HepG2 (cell line): Measurements from ENCODE around the gene DLG1. TPM values are rescaled to one million over a fixed set of nuclear protein-coding genes. Genes with fewer than 3 reads are reported as not detected.
A peak's percentile ranks its signal among the peaks of the same experiment; 100 is the strongest.

Experiments used
- ATAC-seq: fragments of 200-7000 bp; cut with Tn5 transposase; 3 replicates; pipeline ENCODE4 v1.9.1; 2020; ENCODE audit warnings: mild to moderate bottlenecking, moderate library complexity
- BruUV-seq: library from RNA; stranded (reverse); fragments of 400-500 nt; replicated peaks from 2 replicates; lab custom pipeline; 2021; lab: Mats Ljungman, UMichigan
- CTCF ChIA-PET: fragments of 300-600 bp; formaldehyde crosslinking; extraction: SDS; loops from one replicate; lab custom pipeline; 2021; ENCODE audit warnings: low total read pairs, inconsistent platforms, low intra/inter-chr PET ratio; lab: Yijun Ruan, JAX
- POLR2A ChIA-PET: fragments of 350-600 bp; sonication (Branson Sonifier 250); formaldehyde crosslinking; loops from one replicate; lab custom pipeline; 2020; ENCODE audit warnings: antibody characterized with exemption, inconsistent platforms; lab: Yijun Ruan, JAX
- DNase-seq: peaks from one replicate; pipeline ENCODE4 v3.0.0-alpha.2; 2015; ENCODE audit warnings: low spot score
- FAIRE-seq: peaks from 3 replicates; lab custom pipeline; 2011; peaks lifted over from hg19 to GRCh38; lab: Jason Lieb, UNC
- H2AFZ ChIP-seq: one replicate; pipeline ENCODE4 v1.6.1; 2011; ENCODE audit warnings: low read length, inconsistent platforms
- H3K27ac ChIP-seq: fragments of 300-600 bp; 3 replicates; pipeline ENCODE4 v1.8.0; 2011; ENCODE audit warnings: mixed run types, mild to moderate bottlenecking, mixed read lengths, low read length, inconsistent platforms; ENCODE audit not compliant: insufficient read depth; ENCODE audit errors: extremely low read length
- H3K27me3 ChIP-seq, 2 experiments: fragments of 200-600 bp in 1 of 2; 2 replicates in 1 of 2; 3 replicates in 1 of 2; pipeline versions ENCODE4 v1.6.0 to v1.8.0; 2011; ENCODE audit warnings: low read length in 2 of 2, mild to moderate bottlenecking in 2 of 2, moderate library complexity in 2 of 2, inconsistent platforms in 1 of 2; ENCODE audit not compliant: insufficient read depth in 2 of 2, control insufficient read depth in 1 of 2
- H3K36me3 ChIP-seq, 2 experiments: fragments of 200-600 bp in 1 of 2; replicated peaks in 1 of 2; 2 replicates in 1 of 2; 3 replicates in 1 of 2; pipeline versions ENCODE4 v1.5.1 to v1.8.0; 2011; ENCODE audit warnings: low read length in 2 of 2, inconsistent platforms in 1 of 2; ENCODE audit not compliant: insufficient read depth in 2 of 2, control insufficient read depth in 1 of 2
- H3K4me1 ChIP-seq: 2 replicates; pipeline ENCODE4 v1.5.1; 2012; ENCODE audit warnings: low read length, inconsistent platforms; ENCODE audit not compliant: insufficient read depth
- H3K4me2 ChIP-seq: 2 replicates; pipeline ENCODE4 v1.6.0; 2011; ENCODE audit warnings: low read depth, low read length, inconsistent platforms
- H3K4me3 ChIP-seq, 3 experiments: fragments of 200-600 bp in 1 of 3; sonication (generic), shearing (Covaris generic) in 1 of 3; replicated peaks in 1 of 3; 2 replicates each; pipeline ENCODE4 v1.5.1; 2011 to 2016; ENCODE audit warnings: low read length in 3 of 3, inconsistent platforms in 2 of 3, low read depth in 2 of 3, mild to moderate bottlenecking in 2 of 3, control low read depth in 1 of 3, mixed read lengths in 1 of 3; ENCODE audit not compliant: insufficient read depth in 1 of 3
- H3K79me2 ChIP-seq: one replicate; pipeline ENCODE4 v1.6.1; 2011; ENCODE audit warnings: low read length, inconsistent platforms; ENCODE audit not compliant: insufficient read depth
- H3K9ac ChIP-seq: 2 replicates; pipeline ENCODE4 v1.6.0; 2011; ENCODE audit warnings: mild to moderate bottlenecking, low read depth, low read length, inconsistent platforms; ENCODE audit not compliant: insufficient read depth
- H3K9me3 ChIP-seq: 2 replicates; pipeline ENCODE4 v1.5.1; 2012; ENCODE audit warnings: mild to moderate bottlenecking, low read length
- H4K20me1 ChIP-seq: 2 replicates; pipeline ENCODE4 v1.6.0; 2011; ENCODE audit warnings: inconsistent platforms, mild to moderate bottlenecking, low read length, moderate library complexity; ENCODE audit not compliant: insufficient read depth
- ONECUT2 ChIP-seq: sonication (generic); formaldehyde crosslinking; IDR thresholded peaks from 2 replicates; pipeline ENCODE4 v1.4.0; 2020; ENCODE audit warnings: missing genetic modification reagents
- SOX6 ChIP-seq, 2 experiments: fragments of 450-650 bp in 1 of 2; sonication (generic) in 1 of 2; formaldehyde crosslinking in 1 of 2; IDR thresholded peaks; 2 replicates each; pipeline versions ENCODE4 v1.4.0 to v1.6.1; 2017 to 2020; ENCODE audit warnings: antibody characterized with exemption in 1 of 2, mild to moderate bottlenecking in 1 of 2, missing genetic modification reagents in 1 of 2
- ZNF263 ChIP-seq: sonication (generic); formaldehyde crosslinking; IDR thresholded peaks from 2 replicates; pipeline ENCODE4 v1.4.0; 2020; ENCODE audit warnings: missing genetic modification reagents
- WGBS: methylation state at CpG from one replicate; pipeline ENCODE4 v1.1.6; 2017; ENCODE audit warnings: low lambda C conversion rate; 5-methylcytosine and 5-hydroxymethylcytosine counted together
- in situ Hi-C: cut with HindIII; loops from 2 replicates; pipeline ENCODE4 v1.10.0; 2017; ENCODE audit warnings: low pct_unique_long_range_greater_than_20kb; ENCODE audit not compliant: extremely low pct_ligation_motif_present
- intact Hi-C: fragments of 100-400 bp; cut with micrococcal nuclease; formaldehyde crosslinking; loops from one replicate; pipeline ENCODE4 v1.10.0; 2022; ENCODE audit not compliant: unreplicated experiment
- polyA plus RNA-seq, 8 experiments: library from polyadenylated mRNA; depleted of rRNA in 3 of 8; stranded (reverse) in 7 of 8; unstranded in 1 of 8; fragments of >200 nt; fragmentation: Illumina TruSeq in 4 of 8; extraction: Trizol in 4 of 8; gene quantifications; 2 replicates each; pipeline versions ENCODE4 v1.2.1 to v1.2.3, GENCODE V29; 2011 to 2016; ENCODE audit warnings: low read depth in 4 of 8, missing spikeins in 1 of 8, mixed read lengths in 1 of 8; ENCODE audit not compliant: insufficient read depth in 1 of 8
- total RNA-seq, 5 experiments: library from RNA; depleted of rRNA; stranded (reverse); fragments of >200 nt; fragmentation: Illumina TruSeq; extraction: Trizol; gene quantifications; 2 replicates each; pipeline ENCODE4 v1.2.3, GENCODE V29; 2016; ENCODE audit warnings: low read depth in 1 of 5
- TF ChIP-seq, protein P1 (sequence below): sonication (generic); formaldehyde crosslinking; IDR thresholded peaks from 2 replicates; pipeline ENCODE4 v1.4.0; 2020; ENCODE audit warnings: mild to moderate bottlenecking, low read depth, missing genetic modification reagents
- TF ChIP-seq, protein P2 (sequence below): sonication (generic); formaldehyde crosslinking; IDR thresholded peaks from 2 replicates; pipeline ENCODE4; 2020; ENCODE audit warnings: missing genetic modification reagents, mild to moderate bottlenecking, borderline replicate concordance
- TF ChIP-seq, protein P3 (sequence below): sonication (generic); formaldehyde crosslinking; IDR thresholded peaks from 2 replicates; pipeline ENCODE4 v1.5.0; 2020; ENCODE audit warnings: missing genetic modification reagents, mild to moderate bottlenecking, borderline replicate concordance
- TF ChIP-seq, protein P4 (sequence below): sonication (generic); formaldehyde crosslinking; IDR thresholded peaks from 2 replicates; pipeline ENCODE4 v1.4.0; 2020; ENCODE audit warnings: missing genetic modification reagents, mild to moderate bottlenecking, borderline replicate concordance
- TF ChIP-seq, protein P5 (sequence below): sonication (generic); formaldehyde crosslinking; IDR thresholded peaks from 2 replicates; pipeline ENCODE4 v1.4.0; 2020; ENCODE audit warnings: mild to moderate bottlenecking, missing genetic modification reagents

Gene DLG1
- total and polyA plus RNA-seq, 2 of the 13 experiments (the other 11 are each of a cell fraction or from before 2014, with no cell fraction given) = 30.5 to 104 TPM

DNA sequence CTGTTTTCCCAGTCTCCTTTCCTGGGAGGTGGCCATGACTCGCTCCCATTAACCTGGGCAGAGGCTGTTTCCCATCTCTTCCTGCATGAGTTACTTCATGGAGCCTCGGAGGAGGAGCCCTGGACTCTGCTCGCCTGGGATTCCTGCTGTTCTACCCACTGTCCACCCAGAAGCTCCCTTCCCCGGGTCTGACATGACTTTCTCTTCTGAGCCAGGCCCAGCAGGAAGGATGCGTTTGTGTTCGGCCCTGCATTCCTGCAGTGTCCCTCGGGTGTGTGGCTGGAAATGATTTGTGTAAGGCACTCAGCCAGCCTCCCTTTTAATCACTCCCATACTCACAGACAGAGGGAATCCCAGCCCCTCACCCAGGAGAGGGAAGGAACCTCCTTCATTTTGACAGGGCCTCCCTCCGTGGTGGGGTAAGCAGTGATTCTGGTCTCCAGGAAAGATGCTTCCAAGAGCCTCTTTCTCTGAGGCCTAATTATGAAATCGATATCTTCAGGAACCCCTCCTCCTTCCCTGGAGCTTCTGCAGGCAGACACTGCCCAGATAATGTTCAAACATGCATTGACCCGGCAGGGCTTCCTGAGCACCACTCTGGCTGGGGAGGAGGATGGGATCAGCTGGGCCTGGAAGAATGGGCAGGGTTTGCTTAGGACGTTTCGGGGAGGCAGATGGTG, 41.6 kb upstream of the DLG1 start:
- peak; percentile 91 for ATAC-seq
- peak overlapping the region; percentile 78 for H3K4me2 ChIP-seq
- 12% methylated on average over 7 of the region's 12 CpGs for WGBS
- TF ChIP-seq ZNF263 (CRISPR knock-in tag) (peak; percentile 97), SOX6 (IDR thresholded peaks at IDR 0.05) (no peak), SOX6 (CRISPR knock-in tag; IDR thresholded peaks at IDR 0.05) (no peak; the same call in 1 of the 2 replicates), ONECUT2 (CRISPR knock-in tag) (peak; percentile 49; the same call in 1 of the 2 replicates)
- TF ChIP-seq, protein P1, sequence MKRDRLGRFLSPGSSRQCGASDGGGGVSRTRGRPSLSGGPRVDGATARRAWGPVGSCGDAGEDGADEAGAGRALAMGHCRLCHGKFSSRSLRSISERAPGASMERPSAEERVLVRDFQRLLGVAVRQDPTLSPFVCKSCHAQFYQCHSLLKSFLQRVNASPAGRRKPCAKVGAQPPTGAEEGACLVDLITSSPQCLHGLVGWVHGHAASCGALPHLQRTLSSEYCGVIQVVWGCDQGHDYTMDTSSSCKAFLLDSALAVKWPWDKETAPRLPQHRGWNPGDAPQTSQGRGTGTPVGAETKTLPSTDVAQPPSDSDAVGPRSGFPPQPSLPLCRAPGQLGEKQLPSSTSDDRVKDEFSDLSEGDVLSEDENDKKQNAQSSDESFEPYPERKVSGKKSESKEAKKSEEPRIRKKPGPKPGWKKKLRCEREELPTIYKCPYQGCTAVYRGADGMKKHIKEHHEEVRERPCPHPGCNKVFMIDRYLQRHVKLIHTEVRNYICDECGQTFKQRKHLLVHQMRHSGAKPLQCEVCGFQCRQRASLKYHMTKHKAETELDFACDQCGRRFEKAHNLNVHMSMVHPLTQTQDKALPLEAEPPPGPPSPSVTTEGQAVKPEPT = no peak
- TF ChIP-seq, protein P2, sequence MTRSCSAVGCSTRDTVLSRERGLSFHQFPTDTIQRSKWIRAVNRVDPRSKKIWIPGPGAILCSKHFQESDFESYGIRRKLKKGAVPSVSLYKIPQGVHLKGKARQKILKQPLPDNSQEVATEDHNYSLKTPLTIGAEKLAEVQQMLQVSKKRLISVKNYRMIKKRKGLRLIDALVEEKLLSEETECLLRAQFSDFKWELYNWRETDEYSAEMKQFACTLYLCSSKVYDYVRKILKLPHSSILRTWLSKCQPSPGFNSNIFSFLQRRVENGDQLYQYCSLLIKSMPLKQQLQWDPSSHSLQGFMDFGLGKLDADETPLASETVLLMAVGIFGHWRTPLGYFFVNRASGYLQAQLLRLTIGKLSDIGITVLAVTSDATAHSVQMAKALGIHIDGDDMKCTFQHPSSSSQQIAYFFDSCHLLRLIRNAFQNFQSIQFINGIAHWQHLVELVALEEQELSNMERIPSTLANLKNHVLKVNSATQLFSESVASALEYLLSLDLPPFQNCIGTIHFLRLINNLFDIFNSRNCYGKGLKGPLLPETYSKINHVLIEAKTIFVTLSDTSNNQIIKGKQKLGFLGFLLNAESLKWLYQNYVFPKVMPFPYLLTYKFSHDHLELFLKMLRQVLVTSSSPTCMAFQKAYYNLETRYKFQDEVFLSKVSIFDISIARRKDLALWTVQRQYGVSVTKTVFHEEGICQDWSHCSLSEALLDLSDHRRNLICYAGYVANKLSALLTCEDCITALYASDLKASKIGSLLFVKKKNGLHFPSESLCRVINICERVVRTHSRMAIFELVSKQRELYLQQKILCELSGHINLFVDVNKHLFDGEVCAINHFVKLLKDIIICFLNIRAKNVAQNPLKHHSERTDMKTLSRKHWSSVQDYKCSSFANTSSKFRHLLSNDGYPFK (CRISPR knock-in tag) = 0 out of 2 replicates have a peak, but pooled peaks have one; percentile 17
- TF ChIP-seq, protein P3, sequence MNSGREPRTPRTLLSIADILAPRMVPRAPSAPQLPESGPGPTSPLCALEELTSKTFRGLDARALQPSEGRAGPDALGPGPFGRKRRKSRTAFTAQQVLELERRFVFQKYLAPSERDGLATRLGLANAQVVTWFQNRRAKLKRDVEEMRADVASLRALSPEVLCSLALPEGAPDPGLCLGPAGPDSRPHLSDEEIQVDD = no peak
- TF ChIP-seq, protein P4, sequence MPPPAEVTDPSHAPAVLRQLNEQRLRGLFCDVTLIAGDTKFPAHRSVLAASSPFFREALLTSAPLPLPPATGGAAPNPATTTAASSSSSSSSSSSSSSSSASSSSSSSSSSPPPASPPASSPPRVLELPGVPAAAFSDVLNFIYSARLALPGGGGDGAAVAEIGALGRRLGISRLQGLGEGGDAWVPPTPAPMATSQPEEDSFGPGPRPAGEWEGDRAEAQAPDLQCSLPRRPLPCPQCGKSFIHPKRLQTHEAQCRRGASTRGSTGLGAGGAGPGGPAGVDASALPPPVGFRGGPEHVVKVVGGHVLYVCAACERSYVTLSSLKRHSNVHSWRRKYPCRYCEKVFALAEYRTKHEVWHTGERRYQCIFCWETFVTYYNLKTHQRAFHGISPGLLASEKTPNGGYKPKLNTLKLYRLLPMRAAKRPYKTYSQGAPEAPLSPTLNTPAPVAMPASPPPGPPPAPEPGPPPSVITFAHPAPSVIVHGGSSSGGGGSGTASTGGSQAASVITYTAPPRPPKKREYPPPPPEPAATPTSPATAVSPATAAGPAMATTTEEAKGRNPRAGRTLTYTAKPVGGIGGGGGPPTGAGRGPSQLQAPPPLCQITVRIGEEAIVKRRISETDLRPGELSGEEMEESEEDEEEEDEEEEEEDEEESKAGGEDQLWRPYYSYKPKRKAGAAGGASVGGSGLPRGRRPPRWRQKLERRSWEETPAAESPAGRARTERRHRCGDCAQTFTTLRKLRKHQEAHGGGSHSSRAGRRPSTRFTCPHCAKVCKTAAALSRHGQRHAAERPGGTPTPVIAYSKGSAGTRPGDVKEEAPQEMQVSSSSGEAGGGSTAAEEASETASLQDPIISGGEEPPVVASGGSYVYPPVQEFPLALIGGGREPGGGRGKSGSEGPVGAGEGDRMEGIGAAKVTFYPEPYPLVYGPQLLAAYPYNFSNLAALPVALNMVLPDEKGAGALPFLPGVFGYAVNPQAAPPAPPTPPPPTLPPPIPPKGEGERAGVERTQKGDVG (CRISPR knock-in tag) = 0 out of 2 replicates have a peak, but pooled peaks have one; percentile 18
- TF ChIP-seq, protein P5, sequence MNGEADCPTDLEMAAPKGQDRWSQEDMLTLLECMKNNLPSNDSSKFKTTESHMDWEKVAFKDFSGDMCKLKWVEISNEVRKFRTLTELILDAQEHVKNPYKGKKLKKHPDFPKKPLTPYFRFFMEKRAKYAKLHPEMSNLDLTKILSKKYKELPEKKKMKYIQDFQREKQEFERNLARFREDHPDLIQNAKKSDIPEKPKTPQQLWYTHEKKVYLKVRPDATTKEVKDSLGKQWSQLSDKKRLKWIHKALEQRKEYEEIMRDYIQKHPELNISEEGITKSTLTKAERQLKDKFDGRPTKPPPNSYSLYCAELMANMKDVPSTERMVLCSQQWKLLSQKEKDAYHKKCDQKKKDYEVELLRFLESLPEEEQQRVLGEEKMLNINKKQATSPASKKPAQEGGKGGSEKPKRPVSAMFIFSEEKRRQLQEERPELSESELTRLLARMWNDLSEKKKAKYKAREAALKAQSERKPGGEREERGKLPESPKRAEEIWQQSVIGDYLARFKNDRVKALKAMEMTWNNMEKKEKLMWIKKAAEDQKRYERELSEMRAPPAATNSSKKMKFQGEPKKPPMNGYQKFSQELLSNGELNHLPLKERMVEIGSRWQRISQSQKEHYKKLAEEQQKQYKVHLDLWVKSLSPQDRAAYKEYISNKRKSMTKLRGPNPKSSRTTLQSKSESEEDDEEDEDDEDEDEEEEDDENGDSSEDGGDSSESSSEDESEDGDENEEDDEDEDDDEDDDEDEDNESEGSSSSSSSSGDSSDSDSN = peak; percentile 37; the same call in 1 of the 2 replicates

More for the DNA sequence above, 41.6 kb upstream of the DLG1 start:
- H3K36me3 ChIP-seq = no peaks in the 10 kb centered on the region
- intact Hi-C loops = no loop called here
- DNase-seq (peak; percentile 43), FAIRE-seq (peak; percentile 67)
- ChIA-PET CTCF (no interaction called here), POLR2A (interaction anchor here (0.9 to 2.2 kb wide), 7 partner anchors 11 to 114 kb away, joined by 3 to 20 read pairs (median 4); no protein-coding TSS in a partner anchor)
- H3K9me3 ChIP-seq = no peaks in the 10 kb centered on the region
- H3K9ac ChIP-seq = peak overlapping the region; percentile 35; the same call in 1 of the 2 replicates
- peak overlapping the region; percentile 80 for H2AFZ ChIP-seq
- BruUV-seq = no TSS peak
- H3K4me1 ChIP-seq = peaks cover 34% of the 10 kb centered on the region
- no peaks in the 10 kb centered on the region for H3K27me3 ChIP-seq
- H3K4me3 ChIP-seq = peak overlapping the region; percentile 22 to 52 (median 29); a peak in 5 of 6 replicates
- no peaks in the 10 kb centered on the region for H3K79me2 ChIP-seq
- H3K27ac ChIP-seq = no peak overlapping the region
- in situ Hi-C loops = no loop called here
- H4K20me1 ChIP-seq = no peaks in the 10 kb centered on the region
